ENCODE measurements around the gene DISP3. TPM values are rescaled to one million over a fixed set of nuclear protein-coding genes. Genes with fewer than 3 reads are reported as not detected.

The DISP3 gene
- total and polyA plus RNA-seq, 4 donors = 0.04 to 0.18 (median 0.07) TPM; not detected in 1

GRCh38 chr1:11533790-11534787 is 55.1 kb downstream of the DISP3 start:
- Histone ChIP-seq H3K27ac (ENCODE audit: low read depth in 1 of 2, low read length in 1 of 2) (no peak overlapping the region), H3K36me3 (ENCODE audit: control insufficient read depth in 4 of 4, insufficient read depth in 4 of 4, low read length in 4 of 4) (no peaks in the 10 kb centered on the region), H3K27me3 (ENCODE audit: control insufficient read depth in 3 of 3, insufficient read depth in 3 of 3, low read length in 2 of 3) (no peaks in the 10 kb centered on the region), H3K9ac (ENCODE audit: insufficient read depth in 1 of 2, low read length in 2 of 2) (no peak overlapping the region), H3K9me3 (ENCODE audit: control insufficient read depth in 4 of 4, insufficient read depth in 3 of 4, low read length in 3 of 4) (peaks cover 0 to 7% (median 0%) of the 10 kb centered on the region in 4 donors), H3K4me3 (no peak overlapping the region), H3K4me1 (ENCODE audit: control insufficient read depth in 5 of 5, insufficient read depth in 5 of 5, low read length in 5 of 5) (no peaks in the 10 kb centered on the region)
- TF ChIP-seq CTCF (IDR thresholded peaks at IDR 0.05; ENCODE audit: control extremely low read depth, extremely low read depth) = no peak
- no peak for ATAC-seq (ENCODE audit: insufficient read depth, low FRiP score)
- 89 to 91% methylated on average over 21 of the region's 21 CpGs for WGBS, 2 donors
- no peak for DNase-seq

GRCh38 chr1:11534846-11535245 is 55.9 kb downstream of the DISP3 start:
- Histone ChIP-seq H3K36me3 (ENCODE audit: control insufficient read depth in 4 of 4, insufficient read depth in 4 of 4, low read length in 4 of 4) (no peaks in the 10 kb centered on the region), H3K27ac (ENCODE audit: low read depth in 1 of 2, low read length in 1 of 2) (no peak overlapping the region), H3K4me3 (no peak overlapping the region), H3K4me1 (ENCODE audit: control insufficient read depth in 5 of 5, insufficient read depth in 5 of 5, low read length in 5 of 5) (no peaks in the 10 kb centered on the region), H3K9ac (ENCODE audit: insufficient read depth in 1 of 2, low read length in 2 of 2) (no peak overlapping the region), H3K9me3 (ENCODE audit: control insufficient read depth in 4 of 4, insufficient read depth in 3 of 4, low read length in 3 of 4) (peaks cover 0 to 8% (median 0%) of the 10 kb centered on the region in 4 donors), H3K27me3 (ENCODE audit: control insufficient read depth in 3 of 3, insufficient read depth in 3 of 3, low read length in 2 of 3) (no peaks in the 10 kb centered on the region)
- 83 to 91% methylated on average over 17 of the region's 17 CpGs for WGBS, 2 donors
- no peak for ATAC-seq (ENCODE audit: insufficient read depth, low FRiP score)
- no peak for DNase-seq
- TF ChIP-seq CTCF (IDR thresholded peaks at IDR 0.05; ENCODE audit: control extremely low read depth, extremely low read depth) = no peak

- Histone ChIP-seq H3K27ac (ENCODE audit: low read depth in 1 of 2, low read length in 1 of 2) (no peak overlapping the region), H3K4me3 (no peak overlapping the region), H3K27me3 (ENCODE audit: control insufficient read depth in 3 of 3, insufficient read depth in 3 of 3, low read length in 2 of 3) (no peaks in the 10 kb centered on the region), H3K4me1 (ENCODE audit: control insufficient read depth in 5 of 5, insufficient read depth in 5 of 5, low read length in 5 of 5) (no peaks in the 10 kb centered on the region), H3K9ac (ENCODE audit: insufficient read depth in 1 of 2, low read length in 2 of 2) (no peak overlapping the region), H3K36me3 (ENCODE audit: control insufficient read depth in 4 of 4, insufficient read depth in 4 of 4, low read length in 4 of 4) (no peaks in the 10 kb centered on the region), H3K9me3 (ENCODE audit: control insufficient read depth in 4 of 4, insufficient read depth in 3 of 4, low read length in 3 of 4) (peaks cover 0 to 8% (median 0%) of the 10 kb centered on the region in 4 donors)
- TF ChIP-seq CTCF (IDR thresholded peaks at IDR 0.05; ENCODE audit: control extremely low read depth, extremely low read depth) = no peak
- no peak for ATAC-seq (ENCODE audit: insufficient read depth, low FRiP score)
- DNase-seq = no peak
- WGBS, 2 donors = 90 to 91% methylated on average over 12 of the region's 12 CpGs
These were observed 56.4 kb downstream of the DISP3 start for GRCh38 chr1:11535316-11535715.

Data from lung (tissue), 12 donors.